Measurements from ENCODE around the gene LIFR. TPM values are rescaled to one million over a fixed set of nuclear protein-coding genes. Genes with fewer than 3 reads are reported as not detected.

LIFR gene
- total RNA-seq, 1 experiment from 2014 or later = 7.8 TPM

DNA sequence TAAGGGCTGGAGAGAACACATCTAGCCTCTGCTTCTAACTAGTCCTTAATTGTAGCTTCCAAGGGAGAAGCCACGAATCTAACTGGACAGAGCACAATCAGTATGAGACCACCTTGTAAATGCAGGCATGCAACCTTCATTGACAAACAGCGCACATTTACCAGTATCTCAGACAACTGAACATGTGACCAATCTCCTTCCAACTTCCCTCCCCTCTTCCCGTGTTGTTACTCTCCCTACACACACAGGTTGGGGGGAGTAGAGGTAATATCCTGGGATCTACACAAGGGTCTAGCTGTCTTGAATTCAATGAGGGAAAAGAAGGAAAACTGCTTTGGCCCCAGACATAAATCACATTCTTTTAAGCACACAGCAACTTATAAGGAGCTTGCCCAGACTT is 77.6 kb downstream of the LIFR start:
- H2BK120ac ChIP-seq (ENCODE audit: low read depth, low read length, poor library complexity, severe bottlenecking) = no peak overlapping the region
- no peak overlapping the region for H2BK15ac ChIP-seq (ENCODE audit: low read depth, low read length)
- no peak overlapping the region for H3K14ac ChIP-seq (ENCODE audit: insufficient read depth, low read length)
- no peak overlapping the region for H2AFZ ChIP-seq (ENCODE audit: low read length)
- H3K4me3 Mint-ChIP-seq = no peak overlapping the region
- no CpG with 5 or more reads among the region's 3 CpGs for WGBS (ENCODE audit: extremely low coverage, insufficient read length, low lambda C conversion rate)
- H2BK20ac ChIP-seq (ENCODE audit: low read depth, low read length, poor library complexity, severe bottlenecking) = no peak overlapping the region
- H3K27ac Mint-ChIP-seq = no peak overlapping the region
- H3K56ac ChIP-seq (ENCODE audit: insufficient read length, low read depth, low read length) = no peak overlapping the region
- TF ChIP-seq, protein P1, sequence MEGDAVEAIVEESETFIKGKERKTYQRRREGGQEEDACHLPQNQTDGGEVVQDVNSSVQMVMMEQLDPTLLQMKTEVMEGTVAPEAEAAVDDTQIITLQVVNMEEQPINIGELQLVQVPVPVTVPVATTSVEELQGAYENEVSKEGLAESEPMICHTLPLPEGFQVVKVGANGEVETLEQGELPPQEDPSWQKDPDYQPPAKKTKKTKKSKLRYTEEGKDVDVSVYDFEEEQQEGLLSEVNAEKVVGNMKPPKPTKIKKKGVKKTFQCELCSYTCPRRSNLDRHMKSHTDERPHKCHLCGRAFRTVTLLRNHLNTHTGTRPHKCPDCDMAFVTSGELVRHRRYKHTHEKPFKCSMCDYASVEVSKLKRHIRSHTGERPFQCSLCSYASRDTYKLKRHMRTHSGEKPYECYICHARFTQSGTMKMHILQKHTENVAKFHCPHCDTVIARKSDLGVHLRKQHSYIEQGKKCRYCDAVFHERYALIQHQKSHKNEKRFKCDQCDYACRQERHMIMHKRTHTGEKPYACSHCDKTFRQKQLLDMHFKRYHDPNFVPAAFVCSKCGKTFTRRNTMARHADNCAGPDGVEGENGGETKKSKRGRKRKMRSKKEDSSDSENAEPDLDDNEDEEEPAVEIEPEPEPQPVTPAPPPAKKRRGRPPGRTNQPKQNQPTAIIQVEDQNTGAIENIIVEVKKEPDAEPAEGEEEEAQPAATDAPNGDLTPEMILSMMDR (conservative IDR thresholded peaks at IDR 0.05) = no peak
- H3K9ac ChIP-seq (ENCODE audit: extremely low read depth, insufficient read length, low read length) = no peak overlapping the region
- H3T11ph ChIP-seq (ENCODE audit: low read length) = no peak overlapping the region
- no peaks in the 10 kb centered on the region for H3K27me3 Mint-ChIP-seq (ENCODE audit: low read depth)
- H3K4me1 ChIP-seq (ENCODE audit: insufficient read depth, low read length) = no peaks in the 10 kb centered on the region
- H3K4ac ChIP-seq (ENCODE audit: low read depth, low read length) = no peak overlapping the region
- H3K18ac ChIP-seq (ENCODE audit: insufficient read length, low read depth, low read length) = no peak overlapping the region
- H4K5ac ChIP-seq (ENCODE audit: insufficient read length, low read depth, low read length) = peak overlapping the region; percentile 42
- H2BK5ac ChIP-seq (ENCODE audit: insufficient read length, low read length) = no peak overlapping the region
- no peak overlapping the region for H4K8ac ChIP-seq (replicated peaks; ENCODE audit: insufficient read length, low read depth, low read length)
- no peaks in the 10 kb centered on the region for H3K27me3 ChIP-seq (ENCODE audit: insufficient read depth, low read length)
- no peaks in the 10 kb centered on the region for H3K23me2 ChIP-seq (ENCODE audit: insufficient read length, low read depth, low read length, poor library complexity, severe bottlenecking)
- no peaks in the 10 kb centered on the region; a peak in 1 of 7 replicates for H3K36me3 Mint-ChIP-seq (ENCODE audit: insufficient read depth in 1 of 3, low read depth in 3 of 3)
- peaks cover 0 to 4% of the 10 kb centered on the region in 2 experiments; a peak in 1 of 4 replicates for H3K4me1 Mint-ChIP-seq
- H3K9me3 Mint-ChIP-seq = no peaks in the 10 kb centered on the region
- no peak overlapping the region for H4K91ac ChIP-seq (ENCODE audit: insufficient read length, low read depth, low read length)
- H3K79me1 ChIP-seq (ENCODE audit: insufficient read depth, low read depth, low read length, poor library complexity, severe bottlenecking) = no peaks in the 10 kb centered on the region
- no peaks in the 10 kb centered on the region for H3K9me3 ChIP-seq (ENCODE audit: control insufficient read depth, low read depth, low read length)
- H3K79me2 ChIP-seq (ENCODE audit: insufficient read depth, low read length) = no peaks in the 10 kb centered on the region
- H2BK12ac ChIP-seq (ENCODE audit: insufficient read length, low read depth, low read length) = no peak overlapping the region
- no peaks in the 10 kb centered on the region for H4K20me1 ChIP-seq (ENCODE audit: control insufficient read depth, insufficient read depth, insufficient read length)
- no peak overlapping the region for H3K27ac ChIP-seq (ENCODE audit: insufficient read length, low read depth, low read length)
- DNase-seq = no peak
- no peak overlapping the region for H3K23ac ChIP-seq (ENCODE audit: insufficient read length, low read depth, low read length)
- H3K4me2 ChIP-seq (ENCODE audit: insufficient read depth, insufficient read length, low read length) = no peak overlapping the region
- no peak overlapping the region for H2AK5ac ChIP-seq (ENCODE audit: insufficient read length, low read length)

Data from H9 (cell line).